Subcutaneous adipose tissue (tissue), 4 donors: ENCODE data around the gene SPOCK1. TPM values are rescaled to one million over a fixed set of nuclear protein-coding genes. Genes with fewer than 3 reads are reported as not detected.

Experiments
- CTCF ChIP-seq: fragments of 450-650 bp; IDR thresholded peaks from one replicate; pipeline ENCODE4 v1.5.1; 2016; ENCODE audit warnings: low read depth, mild to moderate bottlenecking, control low read depth, antibody characterized with exemption, moderate library complexity
- total RNA-seq, 4 donors: library from RNA; depleted of rRNA; stranded (reverse); fragments of >200 nt; gene quantifications; one replicate each; pipeline ENCODE4 v1.1.0, GENCODE V29; 2016

The SPOCK1 gene
- total RNA-seq, 4 donors from 2014 or later: 55.2 to 84.6 (median 70.1) TPM

GRCh38 chr5:137128012-137128411 lies 371.1 kb downstream of the SPOCK1 start:
- no peak for TF ChIP-seq CTCF

- TF ChIP-seq CTCF: no peak
Observed at GRCh38 chr5:137126829-137127228, 372.3 kb downstream of the SPOCK1 start.

GRCh38 chr5:137122558-137122957 lies 376.6 kb downstream of the SPOCK1 start:
- TF ChIP-seq CTCF: no peak

- no peak for TF ChIP-seq CTCF
Observed at GRCh38 chr5:137122075-137122474, 377.1 kb downstream of the SPOCK1 start.

GRCh38 chr5:137119321-137119720 lies 379.8 kb downstream of the SPOCK1 start:
- TF ChIP-seq CTCF: no peak

GRCh38 chr5:137118629-137119028 lies 380.5 kb downstream of the SPOCK1 start:
- no peak for TF ChIP-seq CTCF

- no peak for TF ChIP-seq CTCF
Observed at GRCh38 chr5:137115152-137115551, 384.0 kb downstream of the SPOCK1 start.

- no peak for TF ChIP-seq CTCF
Observed at GRCh38 chr5:137114529-137114928, 384.6 kb downstream of the SPOCK1 start.
